ENCODE results near the gene HCRTR1. TPM values are rescaled to one million over a fixed set of nuclear protein-coding genes. Genes with fewer than 3 reads are reported as not detected.

Gene HCRTR1
- total RNA-seq, 2 donors from 2014 or later = not detected

GRCh38 chr1:31657020-31657804, 39.7 kb downstream of the HCRTR1 start:
- H3K9ac ChIP-seq (ENCODE audit: low read depth in 2 of 2, low read length in 2 of 2) = no peak overlapping the region
- H3K9me3 ChIP-seq = no peaks in the 10 kb centered on the region
- H3K27me3 ChIP-seq = no peaks in the 10 kb centered on the region
- H3K27ac ChIP-seq = no peak overlapping the region
- no peak for TF ChIP-seq CTCF (IDR thresholded peaks at IDR 0.05)
- DNase-seq = no peak
- no peaks in the 10 kb centered on the region for H3K36me3 ChIP-seq
- no peaks in the 10 kb centered on the region for H3K4me1 ChIP-seq
- no peak overlapping the region for H3K4me3 ChIP-seq
- intact Hi-C loops (cut with DNase I) = no loop called here

- Histone ChIP-seq H3K36me3 (no peaks in the 10 kb centered on the region), H3K9ac (ENCODE audit: low read depth in 2 of 2, low read length in 2 of 2) (no peak overlapping the region), H3K9me3 (no peaks in the 10 kb centered on the region), H3K4me3 (no peak overlapping the region), H3K27me3 (no peaks in the 10 kb centered on the region), H3K27ac (no peak overlapping the region), H3K4me1 (no peaks in the 10 kb centered on the region)
- DNase-seq = no peak
- TF ChIP-seq CTCF (IDR thresholded peaks at IDR 0.05) = no peak
- intact Hi-C loops (cut with DNase I) = no loop called here
Measured at GRCh38 chr1:31657972-31658510, 40.6 kb downstream of the HCRTR1 start.

- Histone ChIP-seq H3K27ac (no peak overlapping the region), H3K9ac (ENCODE audit: low read depth in 2 of 2, low read length in 2 of 2) (no peak overlapping the region), H3K36me3 (no peaks in the 10 kb centered on the region)
Measured at GRCh38 chr1:31658721-31659120, 41.2 kb downstream of the HCRTR1 start.

GRCh38 chr1:31659889-31660288, 42.4 kb downstream of the HCRTR1 start:
- H3K4me1 ChIP-seq = no peaks in the 10 kb centered on the region
- DNase-seq = no peak
- H3K27ac ChIP-seq = no peak overlapping the region
- no peak overlapping the region for H3K4me3 ChIP-seq
- no peak for TF ChIP-seq CTCF (IDR thresholded peaks at IDR 0.05)
- no peaks in the 10 kb centered on the region for H3K9me3 ChIP-seq
- H3K27me3 ChIP-seq = no peaks in the 10 kb centered on the region
- intact Hi-C loops (cut with DNase I) = loop anchor here (5.0 kb wide), 1 partner anchor 47 kb away; no protein-coding TSS in a partner anchor
- H3K36me3 ChIP-seq = no peaks in the 10 kb centered on the region
- H3K9ac ChIP-seq (ENCODE audit: low read depth in 2 of 2, low read length in 2 of 2) = no peak overlapping the region

More at GRCh38 chr1:31658721-31659120, 41.2 kb downstream of the HCRTR1 start:
- Histone ChIP-seq H3K4me3 (no peak overlapping the region), H3K27me3 (no peaks in the 10 kb centered on the region), H3K9me3 (no peaks in the 10 kb centered on the region), H3K4me1 (no peaks in the 10 kb centered on the region)
- DNase-seq = no peak
- intact Hi-C loops (cut with DNase I) = no loop called here
- TF ChIP-seq CTCF (IDR thresholded peaks at IDR 0.05) = no peak

- no peak for TF ChIP-seq CTCF (IDR thresholded peaks at IDR 0.05)
- no peaks in the 10 kb centered on the region for H3K4me1 ChIP-seq
- intact Hi-C loops (cut with DNase I) = loop anchor here (5.0 kb wide), 1 partner anchor 46 kb away; no protein-coding TSS in a partner anchor
- H3K4me3 ChIP-seq = no peak overlapping the region
- H3K9me3 ChIP-seq = no peaks in the 10 kb centered on the region
- DNase-seq = no peak
- H3K36me3 ChIP-seq = no peaks in the 10 kb centered on the region
- no peak overlapping the region for H3K9ac ChIP-seq (ENCODE audit: low read depth in 2 of 2, low read length in 2 of 2)
- H3K27ac ChIP-seq = no peak overlapping the region
- no peaks in the 10 kb centered on the region for H3K27me3 ChIP-seq
Measured at GRCh38 chr1:31660871-31661455, 43.5 kb downstream of the HCRTR1 start.

Data from colonic mucosa (tissue), 4 donors.